Right lobe of liver (tissue), 6 donors: ENCODE measurements around the gene PTPRU. TPM values are rescaled to one million over a fixed set of nuclear protein-coding genes. Genes with fewer than 3 reads are reported as not detected.

ENCODE experiments used
- ATAC-seq, 4 donors: fragments of 200-7000 bp; cut with Tn5 transposase; one replicate each; pipeline ENCODE4 v1.9.1; 2020; ENCODE audit warnings: mild to moderate bottlenecking in 4 of 4, moderate library complexity in 4 of 4
- DNase-seq, 3 donors: peaks; one replicate each; pipeline ENCODE4 v3.0.0-alpha.2; 2020
- H3K27ac ChIP-seq, 3 donors: fragments of 200-600 bp; one replicate each; pipeline ENCODE4 v1.8.0; 2022
- H3K27me3 ChIP-seq, 2 donors: fragments of 200-600 bp; one replicate each; pipeline ENCODE4 v1.8.0; 2022
- H3K36me3 ChIP-seq, 4 donors: fragments of 200-600 bp; sonication (generic) in 1 of 4; one replicate each; pipeline versions ENCODE4 v1.5.1 to v1.8.0; 2017 to 2022; ENCODE audit warnings: control low read depth in 1 of 4
- H3K4me1 ChIP-seq, 4 donors: fragments of 200-600 bp; sonication (generic) in 1 of 4; one replicate each; pipeline versions ENCODE4 v1.5.1 to v1.8.0; 2017 to 2022; ENCODE audit warnings: control low read depth in 1 of 4
- H3K4me3 ChIP-seq, 3 donors: fragments of 200-600 bp; one replicate each; pipeline ENCODE4 v1.8.0; 2022
- H3K9me3 ChIP-seq, 4 donors: fragments of 200-600 bp; sonication (generic) in 1 of 4; one replicate each; pipeline versions ENCODE4 v1.5.1 to v1.8.0; 2017 to 2022; ENCODE audit warnings: control low read depth in 1 of 4
- POLR2A ChIP-seq: fragments of 450-650 bp; IDR thresholded peaks from one replicate; pipeline ENCODE4 v1.6.1; 2017; ENCODE audit warnings: antibody characterized with exemption, mild to moderate bottlenecking
- WGBS: methylation state at CpG from one replicate; pipeline ENCODE4 v1.1.6; 2018; ENCODE audit warnings: low coverage, low lambda C conversion rate; ENCODE audit not compliant: insufficient coverage; ENCODE audit errors: missing lambda C conversion rate; 5-methylcytosine and 5-hydroxymethylcytosine counted together
- intact Hi-C, 2 donors: fragments of 100-400 bp; cut with DNase I; formaldehyde crosslinking; loops; one replicate each; pipeline versions ENCODE4 v1.11.2 to v1.14.1; 2022
- total RNA-seq, 6 experiments: library from RNA; depleted of rRNA in 2 of 6; stranded (reverse); fragments of >200 nt in 2 of 6; fragmentation: NEBNext Ultra II Directional in 3 of 6; extraction: Animal tissue kit (Norgen Biotek cat#: 25700) in 3 of 6; gene quantifications; one replicate each; pipeline versions ENCODE4 v1.1.0 to v1.2.4, GENCODE V29; 2016 to 2023
- TF ChIP-seq, protein P1 (sequence below), 4 donors: fragments of 200-600 bp in 3 of 4; fragments of 450-650 bp in 1 of 4; IDR thresholded peaks; one replicate each; pipeline versions ENCODE4 v1.5.1 to v1.8.0; 2016 to 2022; ENCODE audit warnings: antibody characterized with exemption in 4 of 4, mild to moderate bottlenecking in 2 of 4
- donor health status: DM: no; HTN: yes; CAD: no.
- donor health status: DM: no; HTN: no; CAD: no.
- donor health status: DM: no; HTN: no; CAD: no.
- donor health status: DM: no; HTN: yes; CAD: no.
- donor health status: DM: no; HTN: yes; CAD: no.

PTPRU gene
- total RNA-seq, 6 experiments from 2014 or later: 4.8 to 22.3 (median 14.5) TPM

DNA sequence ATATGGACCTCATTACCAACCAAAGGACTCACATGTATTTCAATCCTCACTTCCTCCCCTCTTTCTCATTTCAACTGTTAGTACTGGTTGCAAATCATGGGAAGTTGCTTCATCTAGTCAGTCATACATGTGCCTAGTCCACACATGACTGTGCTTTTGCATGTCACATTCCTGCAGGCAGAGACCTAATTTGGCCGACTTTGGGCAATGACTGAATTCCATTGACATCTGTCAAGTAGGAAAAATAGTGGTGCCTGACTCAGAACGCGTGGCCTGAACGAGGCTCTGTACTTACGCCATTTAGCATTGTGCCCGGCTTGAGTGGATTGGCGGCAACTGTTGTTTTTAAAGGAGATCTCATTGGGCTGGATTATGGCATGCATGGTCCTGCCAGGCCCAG lies 18.0 kb downstream of the PTPRU start:
- TF ChIP-seq, protein P1, sequence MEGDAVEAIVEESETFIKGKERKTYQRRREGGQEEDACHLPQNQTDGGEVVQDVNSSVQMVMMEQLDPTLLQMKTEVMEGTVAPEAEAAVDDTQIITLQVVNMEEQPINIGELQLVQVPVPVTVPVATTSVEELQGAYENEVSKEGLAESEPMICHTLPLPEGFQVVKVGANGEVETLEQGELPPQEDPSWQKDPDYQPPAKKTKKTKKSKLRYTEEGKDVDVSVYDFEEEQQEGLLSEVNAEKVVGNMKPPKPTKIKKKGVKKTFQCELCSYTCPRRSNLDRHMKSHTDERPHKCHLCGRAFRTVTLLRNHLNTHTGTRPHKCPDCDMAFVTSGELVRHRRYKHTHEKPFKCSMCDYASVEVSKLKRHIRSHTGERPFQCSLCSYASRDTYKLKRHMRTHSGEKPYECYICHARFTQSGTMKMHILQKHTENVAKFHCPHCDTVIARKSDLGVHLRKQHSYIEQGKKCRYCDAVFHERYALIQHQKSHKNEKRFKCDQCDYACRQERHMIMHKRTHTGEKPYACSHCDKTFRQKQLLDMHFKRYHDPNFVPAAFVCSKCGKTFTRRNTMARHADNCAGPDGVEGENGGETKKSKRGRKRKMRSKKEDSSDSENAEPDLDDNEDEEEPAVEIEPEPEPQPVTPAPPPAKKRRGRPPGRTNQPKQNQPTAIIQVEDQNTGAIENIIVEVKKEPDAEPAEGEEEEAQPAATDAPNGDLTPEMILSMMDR (IDR thresholded peaks at IDR 0.05): no peak
- TF ChIP-seq POLR2A: no peak
- DNase-seq (no peak), ATAC-seq (no peak)
- Histone ChIP-seq H3K9me3 (no peaks in the 10 kb centered on the region), H3K27ac (no peak overlapping the region), H3K36me3 (no peaks in the 10 kb centered on the region), H3K4me3 (no peak overlapping the region), H3K4me1 (peaks cover 0 to 13% (median 10%) of the 10 kb centered on the region in 4 donors), H3K27me3 (no peaks in the 10 kb centered on the region)
- 100% methylated on average over 1 of the region's 7 CpGs for WGBS
- intact Hi-C loops: no loop called here

DNA sequence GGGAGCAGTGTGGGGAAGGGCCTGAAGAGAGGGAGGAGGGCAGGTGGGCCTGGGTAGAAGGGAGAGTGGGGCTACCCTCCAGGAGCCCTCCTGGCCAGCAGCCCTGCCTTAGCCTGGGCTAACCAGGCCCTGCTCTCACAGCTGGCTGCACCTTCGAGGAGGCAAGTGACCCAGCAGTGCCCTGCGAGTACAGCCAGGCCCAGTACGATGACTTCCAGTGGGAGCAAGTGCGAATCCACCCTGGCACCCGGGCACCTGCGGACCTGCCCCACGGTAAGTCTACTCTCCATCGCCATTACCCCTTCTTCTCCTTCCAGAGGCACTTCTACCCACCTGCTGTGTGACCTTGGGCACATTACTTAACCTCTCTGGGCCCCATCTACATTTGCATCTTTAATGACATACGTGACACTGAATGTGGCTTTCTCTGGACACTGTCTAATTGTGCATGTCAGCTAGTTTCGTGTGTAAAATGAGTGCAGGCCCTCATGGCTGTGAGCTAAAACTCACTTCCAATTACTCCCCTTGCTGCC lies 18.9 kb downstream of the PTPRU start:
- H3K36me3 ChIP-seq: no peaks in the 10 kb centered on the region
- H3K4me1 ChIP-seq: peaks cover 0 to 18% (median 12%) of the 10 kb centered on the region in 4 donors
- WGBS: no CpG with 5 or more reads among the region's 10 CpGs
- intact Hi-C loops: no loop called here
- H3K27me3 ChIP-seq: no peaks in the 10 kb centered on the region
- no peak for ATAC-seq
- H3K4me3 ChIP-seq: no peak overlapping the region
- TF ChIP-seq POLR2A: no peak
- TF ChIP-seq, protein P1 (IDR thresholded peaks at IDR 0.05): no peak
- H3K27ac ChIP-seq: no peak overlapping the region
- no peak for DNase-seq
- H3K9me3 ChIP-seq: no peaks in the 10 kb centered on the region

DNA sequence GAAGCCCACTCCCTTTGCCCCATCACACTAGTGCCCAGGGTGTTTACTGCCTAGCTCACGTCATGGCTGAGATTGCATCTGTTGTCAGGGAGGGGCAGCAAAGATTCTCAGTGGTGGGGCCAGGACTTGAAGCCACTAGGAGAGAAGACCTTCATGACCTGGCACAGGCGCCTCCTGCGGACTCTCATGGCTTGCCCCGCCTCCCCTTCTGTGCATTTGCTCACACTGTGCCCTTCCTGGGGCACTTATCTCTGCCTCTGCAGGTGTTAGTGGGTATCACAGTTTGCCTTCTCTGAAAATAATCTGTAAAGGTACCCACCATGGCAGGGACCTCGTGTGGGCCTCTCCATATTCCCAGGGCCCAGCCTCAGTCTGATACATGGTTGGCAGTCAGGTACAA lies 20.1 kb downstream of the PTPRU start:
- H3K27me3 ChIP-seq: no peaks in the 10 kb centered on the region
- TF ChIP-seq POLR2A: no peak
- TF ChIP-seq, protein P1 (IDR thresholded peaks at IDR 0.05): no peak
- no peak for ATAC-seq
- no peak for DNase-seq
- H3K36me3 ChIP-seq: no peaks in the 10 kb centered on the region
- H3K4me3 ChIP-seq: no peak overlapping the region
- intact Hi-C loops: no loop called here
- 60% methylated on average over 1 of the region's 5 CpGs for WGBS
- no peak overlapping the region for H3K27ac ChIP-seq
- H3K9me3 ChIP-seq: no peaks in the 10 kb centered on the region
- H3K4me1 ChIP-seq: peaks cover 0 to 18% (median 12%) of the 10 kb centered on the region in 4 donors

DNA sequence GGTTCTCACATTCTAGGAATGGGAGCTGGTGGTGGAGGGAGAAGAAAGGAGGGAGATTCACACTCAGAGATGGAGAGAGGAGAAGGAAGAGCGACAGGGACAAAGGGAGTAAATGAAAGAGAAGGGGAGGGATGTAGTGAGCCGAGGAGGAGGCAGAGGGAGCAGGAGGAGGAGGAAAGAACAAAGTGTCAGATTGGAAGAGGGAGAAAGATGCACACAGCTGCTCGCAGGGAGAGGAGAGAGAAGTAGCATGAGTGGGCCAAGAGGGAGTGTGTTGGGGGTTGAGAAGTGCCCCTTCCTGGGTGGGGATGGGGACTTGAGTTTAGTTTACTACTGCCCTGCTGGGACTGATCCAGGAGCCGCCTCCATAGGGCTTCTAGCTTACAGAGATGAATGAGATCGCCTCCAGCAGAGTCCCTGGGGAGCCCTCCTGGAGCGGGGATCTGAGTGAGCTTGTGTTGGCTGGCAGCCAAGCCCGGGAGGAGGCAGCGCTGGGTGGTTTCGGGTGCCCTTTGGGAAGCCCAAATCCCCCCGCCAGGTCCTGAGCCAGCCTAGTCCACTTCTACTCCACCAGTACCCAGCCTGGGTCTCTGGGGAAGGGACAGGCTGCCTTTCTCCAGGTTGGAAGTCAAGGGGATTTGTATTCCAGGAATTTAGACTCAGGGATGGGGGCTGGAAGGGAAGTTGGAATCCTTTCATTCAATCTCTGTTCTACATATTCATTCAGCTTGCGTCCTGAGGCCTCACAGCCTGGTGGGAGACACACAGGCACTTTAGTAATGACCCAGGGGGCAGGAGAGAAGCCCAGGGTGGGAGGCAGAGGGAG lies 20.9 kb downstream of the PTPRU start:
- Histone ChIP-seq H3K27ac (no peak overlapping the region), H3K9me3 (no peaks in the 10 kb centered on the region), H3K36me3 (no peaks in the 10 kb centered on the region), H3K4me1 (peaks cover 0 to 18% (median 12%) of the 10 kb centered on the region in 4 donors), H3K4me3 (no peak overlapping the region), H3K27me3 (no peaks in the 10 kb centered on the region)
- DNase-seq (no peak), ATAC-seq (no peak)
- 67% methylated on average over 5 of the region's 11 CpGs for WGBS
- intact Hi-C loops: no loop called here
- TF ChIP-seq POLR2A: no peak
- TF ChIP-seq, protein P1 (IDR thresholded peaks at IDR 0.05): no peak
